GM21737 (cell line): Measurements from ENCODE around the gene ZNF580.
A peak's percentile ranks its signal among the peaks of the same experiment; 100 is the strongest.

ENCODE experiments used
- ATAC-seq: cut with Tn5 transposase; IDR thresholded peaks from one replicate; pipeline ENCODE4 v1.9.1; 2021; ENCODE audit warnings: mild to moderate bottlenecking, moderate library complexity; ENCODE audit not compliant: unreplicated experiment

ZNF580 gene

GRCh38 chr19:55675661-55676354 lies 35.0 kb downstream of the ZNF580 start:
- ATAC-seq = no peak

- no peak for ATAC-seq
Measured at GRCh38 chr19:55676383-55676782, 35.6 kb downstream of the ZNF580 start.

- no peak for ATAC-seq
Measured at GRCh38 chr19:55676889-55677505, 36.2 kb downstream of the ZNF580 start.

GRCh38 chr19:55677572-55678028 lies 36.8 kb downstream of the ZNF580 start:
- ATAC-seq = no peak

GRCh38 chr19:55678121-55678671 lies 37.4 kb downstream of the ZNF580 start:
- peak; percentile 59 for ATAC-seq

- no peak for ATAC-seq
Measured at GRCh38 chr19:55679343-55680257, 38.8 kb downstream of the ZNF580 start.

GRCh38 chr19:55680339-55681130 lies 39.7 kb downstream of the ZNF580 start:
- ATAC-seq = no peak

GRCh38 chr19:55681131-55682092 lies 40.6 kb downstream of the ZNF580 start:
- no peak for ATAC-seq

GRCh38 chr19:55683449-55684261 lies 42.9 kb downstream of the ZNF580 start:
- no peak for ATAC-seq

- ATAC-seq = no peak
Measured at GRCh38 chr19:55684946-55685681, 44.3 kb downstream of the ZNF580 start.

- no peak for ATAC-seq
Measured at GRCh38 chr19:55685776-55686175, 45.0 kb downstream of the ZNF580 start.

GRCh38 chr19:55686311-55687050 lies 45.7 kb downstream of the ZNF580 start:
- ATAC-seq = no peak

GRCh38 chr19:55687281-55688201 lies 46.7 kb downstream of the ZNF580 start:
- ATAC-seq = no peak

- no peak for ATAC-seq
Measured at GRCh38 chr19:55688422-55689218, 47.8 kb downstream of the ZNF580 start.

GRCh38 chr19:55689411-55690108 lies 48.8 kb downstream of the ZNF580 start:
- ATAC-seq = no peak
